K562 (cell line): ENCODE results near the gene KLK15. TPM values are rescaled to one million over a fixed set of nuclear protein-coding genes. Genes with fewer than 3 reads are reported as not detected.

Experiments used
- CBX2 ChIP-seq: fragments of 200-600 bp; sonication (generic); IDR thresholded peaks from one replicate; pipeline ENCODE4 v1.6.1; 2012; ENCODE audit warnings: mild to moderate bottlenecking, low read length, inconsistent platforms; ENCODE audit not compliant: insufficient read depth, poor library complexity, severe bottlenecking
- CBX8 ChIP-seq: fragments of 200-600 bp; sonication (generic); IDR thresholded peaks from 2 replicates; pipeline ENCODE4 v1.6.1; 2012; ENCODE audit warnings: borderline replicate concordance, mixed run types, low read depth, mild to moderate bottlenecking, moderate library complexity, mixed read lengths, low read length, control low read depth, inconsistent platforms; ENCODE audit not compliant: poor library complexity, severe bottlenecking; ENCODE audit errors: extremely low read depth
- E2F1 ChIP-seq: sonication (generic); formaldehyde crosslinking; IDR thresholded peaks from 2 replicates; pipeline ENCODE4 v1.8.1; 2023; ENCODE audit warnings: mild to moderate bottlenecking, missing genetic modification reagents, moderate library complexity
- E2F4 ChIP-seq: sonication (generic); formaldehyde crosslinking; IDR thresholded peaks from 2 replicates; pipeline ENCODE4 v1.8.0; 2022; ENCODE audit warnings: mild to moderate bottlenecking, low read depth, missing genetic modification reagents
- EGR1 ChIP-seq: fragments of 450-650 bp; conservative IDR thresholded peaks from 2 replicates; pipeline ENCODE4 v1.6.1; 2017; ENCODE audit warnings: mild to moderate bottlenecking
- GABPA ChIP-seq: fragments of 200-800 bp; sonication (Bioruptor generic); conservative IDR thresholded peaks from 2 replicates; pipeline ENCODE4 v1.6.1; 2016; ENCODE audit warnings: low read depth, missing genetic modification characterization, missing compliant biosample characterization
- GTF2E2 ChIP-seq: fragments of 200-800 bp; sonication (Bioruptor generic); IDR thresholded peaks from 2 replicates; pipeline ENCODE4 v1.6.1; 2016; ENCODE audit warnings: missing genetic modification characterization, missing compliant biosample characterization
- HMGN3 ChIP-seq: IDR thresholded peaks from 2 replicates; pipeline ENCODE4 v1.6.1; 2011; ENCODE audit warnings: borderline replicate concordance, low read depth, mild to moderate bottlenecking, mixed read lengths, low read length; ENCODE audit not compliant: insufficient read length; ENCODE audit errors: extremely low read depth
- KDM5B ChIP-seq: fragments of 200-600 bp; sonication (generic); IDR thresholded peaks from 2 replicates; pipeline ENCODE4 v1.6.1; 2012; ENCODE audit warnings: low read depth, mild to moderate bottlenecking, moderate library complexity, low read length, control low read depth, inconsistent platforms; ENCODE audit not compliant: insufficient replicate concordance
- MAFG ChIP-seq: fragments of 450-650 bp; conservative IDR thresholded peaks from 2 replicates; pipeline ENCODE4 v1.6.1; 2016; ENCODE audit warnings: missing genetic modification characterization, missing compliant biosample characterization
- SLC30A9 ChIP-seq: fragments of 250-450 bp; sonication (Bioruptor Pico); IDR thresholded peaks from 2 replicates; pipeline ENCODE4 v1.8.0; 2022; ENCODE audit warnings: mild to moderate bottlenecking, moderate library complexity
- SRSF7 ChIP-seq: fragments of 200-400 bp; formaldehyde crosslinking; optimal IDR thresholded peaks from 2 replicates; pipeline ENCODE3; 2017; ENCODE audit warnings: mild to moderate bottlenecking, low read depth, low read length
- SUPT5H ChIP-seq: fragments of 450-650 bp; IDR thresholded peaks from 2 replicates; pipeline ENCODE4 v1.6.1; 2016
- TAF15 ChIP-seq: fragments of 200-400 bp; formaldehyde crosslinking; IDR thresholded peaks from 2 replicates; pipeline ENCODE4 v1.6.1; 2017; ENCODE audit warnings: mild to moderate bottlenecking, low read depth, low read length, moderate library complexity
- TAF9B ChIP-seq: fragments of 450-650 bp; IDR thresholded peaks from 2 replicates; pipeline ENCODE4 v1.6.1; 2018; ENCODE audit warnings: mild to moderate bottlenecking; ENCODE audit not compliant: partially characterized antibody
- ZC3H4 ChIP-seq: sonication (generic); formaldehyde crosslinking; IDR thresholded peaks from 2 replicates; pipeline ENCODE4 v1.9.0; 2021; ENCODE audit warnings: missing genetic modification reagents, borderline replicate concordance
- ZFP1 ChIP-seq: fragments of 450-650 bp; formaldehyde crosslinking; IDR thresholded peaks from 2 replicates; pipeline ENCODE4 v1.4.0; 2020; ENCODE audit warnings: mild to moderate bottlenecking, mixed read lengths
- ZNF184 ChIP-seq: sonication (generic); formaldehyde crosslinking; IDR thresholded peaks from 2 replicates; pipeline ENCODE4 v1.5.0; 2020; ENCODE audit warnings: missing genetic modification reagents
- ZNF316 ChIP-seq: fragments of 450-650 bp; IDR thresholded peaks from 2 replicates; pipeline ENCODE4 v1.6.1; 2016
- ZNF444 ChIP-seq: fragments of 250-450 bp; sonication (Bioruptor Pico); IDR thresholded peaks from 2 replicates; pipeline ENCODE4 v1.4.0; 2020; ENCODE audit warnings: mild to moderate bottlenecking, moderate library complexity
- ZNF507 ChIP-seq: conservative IDR thresholded peaks from 2 replicates; pipeline ENCODE4 v1.6.1; 2017; ENCODE audit warnings: missing genetic modification characterization, missing compliant biosample characterization
- ZNF655 ChIP-seq: fragments of 250-450 bp; sonication (Bioruptor Pico); IDR thresholded peaks from 2 replicates; pipeline ENCODE4 v1.5.0; 2021
- polyA plus RNA-seq, 8 experiments: library from polyadenylated mRNA; depleted of rRNA in 4 of 8; stranded (reverse) in 5 of 8; unstranded in 3 of 8; fragments of >200 nt; fragmentation: Nextera tagmentation in 2 of 8; fragmentation: Illumina TruSeq in 1 of 8; extraction: Ambion mirVana in 2 of 8; extraction: Trizol in 1 of 8; gene quantifications; 2 replicates each; pipeline versions ENCODE4 v1.2.1 to v1.2.3, GENCODE V29; 2011 to 2014; ENCODE audit warnings: inconsistent platforms in 1 of 8, missing spikeins in 1 of 8
- total RNA-seq, 7 experiments: library from RNA; depleted of rRNA in 6 of 7; stranded (reverse); fragments of >200 nt in 6 of 7; fragmentation: Illumina TruSeq in 2 of 7; extraction: Trizol in 2 of 7; gene quantifications; 2 replicates each; pipeline versions ENCODE4 v1.2.1 to v1.2.3, GENCODE V29; 2011 to 2021; ENCODE audit warnings: low replicate concordance in 1 of 7

KLK15 gene
- total and polyA plus RNA-seq, 9 of the 15 experiments (the other 6 are each of a cell fraction or from before 2014, with no cell fraction given): not detected

- TF ChIP-seq GABPA (tag) (peak; percentile 68), ZNF316 (no peak), E2F1 (peak; percentile 96), SRSF7 (no peak), EGR1 (no peak; the same call in 1 of the 2 replicates), ZNF507 (tag) (no peak), CBX8 (no peak), GTF2E2 (tag) (peak; percentile 96; the same call in 1 of the 2 replicates), ZNF444 (CRISPR knock-in tag) (no peak), CBX2 (no peak), ZNF184 (CRISPR knock-in tag) (no peak), KDM5B (peak; percentile 98), SUPT5H (peak; percentile 99), TAF15 (no peak), ZFP1 (CRISPR knock-in tag) (no peak), ZNF655 (CRISPR knock-in tag) (no peak), ZC3H4 (CRISPR knock-in tag) (no peak), MAFG (tag) (no peak), E2F4 (CRISPR knock-in tag) (0 out of 2 replicates have a peak, but pooled peaks have one; percentile 57), HMGN3 (peak; percentile 61), SLC30A9 (no peak), TAF9B (peak; percentile 95)
Measured at GRCh38 chr19:50804420-50805272, 28.7 kb downstream of the KLK15 start (continued).
